Measurements from ENCODE around the gene SLC6A17. TPM values are rescaled to one million over a fixed set of nuclear protein-coding genes. Genes with fewer than 3 reads are reported as not detected.

Gene SLC6A17
- polyA plus RNA-seq (2012; ENCODE audit: insufficient read depth, insufficient read length, low read depth): 15.5 TPM

GRCh38 chr1:110150330-110151174 lies at the start of gene SLC6A17:
Gene SLC6A17 (plus strand): TSS chr1:110150494. CDS start chr1:110166930, 16,436 bp downstream.
- Histone ChIP-seq H3K27me3 (peaks cover 52% of the 10 kb centered on the region), H3K4me3 (ENCODE audit: low read depth, low read length) (peak within 1 kb of the TSS; percentile 56), H3K36me3 (no peaks in the 10 kb centered on the region), H3K9me3 (no peaks in the 10 kb centered on the region; the same call in 1 of the 2 replicates), H3K4me1 (peaks cover 8% of the 10 kb centered on the region)
- DNase-seq: peak; percentile 81
- no peak for TF ChIP-seq CTCF (IDR thresholded peaks at IDR 0.05; ENCODE audit: low read depth, low read length)

- H3K4me1 ChIP-seq: peaks cover 19% of the 10 kb centered on the region
- H3K36me3 ChIP-seq: no peaks in the 10 kb centered on the region
- H3K4me3 ChIP-seq (ENCODE audit: low read depth, low read length): no peak overlapping the region
- DNase-seq: no peak
- no peaks in the 10 kb centered on the region for H3K27me3 ChIP-seq
- no peaks in the 10 kb centered on the region for H3K9me3 ChIP-seq
- TF ChIP-seq CTCF (IDR thresholded peaks at IDR 0.05; ENCODE audit: low read depth, low read length): no peak
These were observed 48.2 kb upstream of the SLC6A17 start for GRCh38 chr1:110102081-110102480.

- H3K4me3 ChIP-seq (ENCODE audit: low read depth, low read length): no peak overlapping the region
- peaks cover 21% of the 10 kb centered on the region for H3K4me1 ChIP-seq
- DNase-seq: peak; percentile 88
- peak; percentile 99 for TF ChIP-seq CTCF (IDR thresholded peaks at IDR 0.05; ENCODE audit: low read depth, low read length)
- H3K36me3 ChIP-seq: no peaks in the 10 kb centered on the region
- H3K27me3 ChIP-seq: no peaks in the 10 kb centered on the region
- no peaks in the 10 kb centered on the region for H3K9me3 ChIP-seq
These were observed 44.0 kb upstream of the SLC6A17 start for GRCh38 chr1:110106013-110106941.

- no peak overlapping the region for H3K4me3 ChIP-seq (ENCODE audit: low read depth, low read length)
- H3K27me3 ChIP-seq: no peaks in the 10 kb centered on the region
- peaks cover 27% of the 10 kb centered on the region for H3K4me1 ChIP-seq
- no peak for TF ChIP-seq CTCF (IDR thresholded peaks at IDR 0.05; ENCODE audit: low read depth, low read length)
- no peaks in the 10 kb centered on the region for H3K9me3 ChIP-seq
- H3K36me3 ChIP-seq: no peaks in the 10 kb centered on the region
- DNase-seq: peak; percentile 55
These were observed 42.3 kb upstream of the SLC6A17 start for GRCh38 chr1:110107867-110108469.

GRCh38 chr1:110111081-110111480 lies 39.2 kb upstream of the SLC6A17 start:
- Histone ChIP-seq H3K36me3 (no peaks in the 10 kb centered on the region), H3K27me3 (no peaks in the 10 kb centered on the region), H3K4me3 (ENCODE audit: low read depth, low read length) (no peak overlapping the region), H3K4me1 (peaks cover 21% of the 10 kb centered on the region), H3K9me3 (no peaks in the 10 kb centered on the region)
- TF ChIP-seq CTCF (IDR thresholded peaks at IDR 0.05; ENCODE audit: low read depth, low read length): no peak
- no peak for DNase-seq
